Measurements from ENCODE around the gene ROCK2. TPM values are rescaled to one million over a fixed set of nuclear protein-coding genes. Genes with fewer than 3 reads are reported as not detected.

Gene ROCK2
- total and polyA plus RNA-seq, 2 of the 13 experiments (the other 11 are each of a cell fraction or from before 2014, with no cell fraction given) = 38.1 to 119 TPM

GRCh38 chr2:11344342-11344955, at the start of gene ROCK2 (continued):
- 0 out of 2 replicates have a peak, but pooled peaks have one; percentile 46 for TF ChIP-seq STAT5B (CRISPR knock-in tag; IDR thresholded peaks at IDR 0.05)
- no peak for TF ChIP-seq KIAA2018 (CRISPR knock-in tag; IDR thresholded peaks at IDR 0.05; ENCODE audit: borderline replicate concordance)
- TF ChIP-seq NAIF1 (CRISPR knock-in tag; IDR thresholded peaks at IDR 0.05; ENCODE audit: borderline replicate concordance) = no peak
- peak; percentile 82 for TF ChIP-seq BCL6 (CRISPR knock-in tag; IDR thresholded peaks at IDR 0.05)
- no peak for TF ChIP-seq ATF5 (CRISPR knock-in tag; IDR thresholded peaks at IDR 0.05; ENCODE audit: low read depth)
- TF ChIP-seq PAX8 (CRISPR knock-in tag; IDR thresholded peaks at IDR 0.05; ENCODE audit: borderline replicate concordance) = no peak
- TF ChIP-seq NPAS2 (CRISPR knock-in tag; IDR thresholded peaks at IDR 0.05; ENCODE audit: borderline replicate concordance) = no peak
- no peak for TF ChIP-seq MAFK (conservative IDR thresholded peaks at IDR 0.05 in 1 of 2, IDR thresholded peaks at IDR 0.05 in 1 of 2; ENCODE audit: low read length in 2 of 2)
- no peak for TF ChIP-seq TEAD2 (CRISPR knock-in tag; IDR thresholded peaks at IDR 0.05)
- TF ChIP-seq HNRNPUL1 (IDR thresholded peaks at IDR 0.05; ENCODE audit: low read depth, low read length) = peak; percentile 40; the same call in 1 of the 2 replicates
- TF ChIP-seq ZNF710 (CRISPR knock-in tag; IDR thresholded peaks at IDR 0.05; ENCODE audit: borderline replicate concordance) = peak; percentile 88
- TF ChIP-seq PLSCR1 (CRISPR knock-in tag; IDR thresholded peaks at IDR 0.05; ENCODE audit: borderline replicate concordance) = no peak
- TF ChIP-seq ZNF101 (CRISPR knock-in tag; IDR thresholded peaks at IDR 0.05; ENCODE audit: borderline replicate concordance, low read depth) = no peak
- TF ChIP-seq ZNF34 (CRISPR knock-in tag; IDR thresholded peaks at IDR 0.05; ENCODE audit: borderline replicate concordance) = no peak
- TF ChIP-seq ZNF75D (CRISPR knock-in tag; IDR thresholded peaks at IDR 0.05; ENCODE audit: borderline replicate concordance) = no peak
- 0 out of 2 replicates have a peak, but pooled peaks have one; percentile 41 for TF ChIP-seq ZC3H13 (CRISPR knock-in tag; IDR thresholded peaks at IDR 0.05)
- no peak for TF ChIP-seq ZNF678 (CRISPR knock-in tag; IDR thresholded peaks at IDR 0.05)
- no peak for TF ChIP-seq ZFP62 (CRISPR knock-in tag; IDR thresholded peaks at IDR 0.05)

Measured in HepG2 (cell line).